ENCODE measurements around the gene NKX2-2.
"Not testable (repeated sequence)": the region's sequence is repeated elsewhere in the genome, so short reads cannot be mapped to it uniquely, and the experiment has no call there.

NKX2-2 gene

DNA sequence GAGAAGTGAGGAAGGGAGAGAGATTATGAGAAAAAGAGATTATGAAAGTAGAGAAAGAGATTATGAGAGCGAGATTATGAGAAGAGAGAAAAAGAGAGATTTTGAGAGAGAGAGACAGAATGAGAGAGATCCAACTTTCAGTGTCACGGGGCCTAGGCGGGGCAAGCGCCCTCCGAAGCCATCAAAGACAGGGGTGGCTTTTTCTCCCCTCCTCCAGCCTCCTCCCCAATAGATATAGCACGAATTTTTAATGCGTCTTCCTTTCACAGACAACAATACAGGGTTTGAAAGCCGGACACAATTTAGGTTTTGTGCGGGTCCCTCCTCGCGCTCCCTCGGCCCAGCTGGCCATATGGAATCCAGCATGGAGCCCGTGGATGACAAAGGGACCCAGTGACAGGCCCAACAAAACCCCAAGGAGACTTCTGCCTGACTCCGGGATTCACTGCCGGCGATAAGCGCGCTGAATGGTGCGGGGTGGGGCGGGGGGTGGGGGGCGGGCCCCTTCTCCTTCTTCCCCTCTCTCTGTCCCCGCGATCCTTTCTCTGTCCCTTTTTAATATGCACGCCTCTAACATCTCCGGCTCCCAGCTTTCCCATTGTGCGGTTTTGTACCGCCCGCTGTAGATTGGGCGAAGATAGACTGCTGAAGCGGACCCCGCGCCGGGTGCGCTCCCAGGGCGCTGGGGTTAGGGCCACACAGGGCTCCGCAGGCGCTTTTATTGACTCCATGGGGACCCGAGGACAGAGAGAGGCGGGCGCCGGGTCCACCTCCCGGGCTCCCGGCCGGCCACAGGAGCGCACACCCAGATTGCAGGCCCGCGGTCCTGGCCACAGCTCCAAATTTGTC lies 5.4 kb downstream of the NKX2-2 start:
- DNase-seq = no peak

DNA sequence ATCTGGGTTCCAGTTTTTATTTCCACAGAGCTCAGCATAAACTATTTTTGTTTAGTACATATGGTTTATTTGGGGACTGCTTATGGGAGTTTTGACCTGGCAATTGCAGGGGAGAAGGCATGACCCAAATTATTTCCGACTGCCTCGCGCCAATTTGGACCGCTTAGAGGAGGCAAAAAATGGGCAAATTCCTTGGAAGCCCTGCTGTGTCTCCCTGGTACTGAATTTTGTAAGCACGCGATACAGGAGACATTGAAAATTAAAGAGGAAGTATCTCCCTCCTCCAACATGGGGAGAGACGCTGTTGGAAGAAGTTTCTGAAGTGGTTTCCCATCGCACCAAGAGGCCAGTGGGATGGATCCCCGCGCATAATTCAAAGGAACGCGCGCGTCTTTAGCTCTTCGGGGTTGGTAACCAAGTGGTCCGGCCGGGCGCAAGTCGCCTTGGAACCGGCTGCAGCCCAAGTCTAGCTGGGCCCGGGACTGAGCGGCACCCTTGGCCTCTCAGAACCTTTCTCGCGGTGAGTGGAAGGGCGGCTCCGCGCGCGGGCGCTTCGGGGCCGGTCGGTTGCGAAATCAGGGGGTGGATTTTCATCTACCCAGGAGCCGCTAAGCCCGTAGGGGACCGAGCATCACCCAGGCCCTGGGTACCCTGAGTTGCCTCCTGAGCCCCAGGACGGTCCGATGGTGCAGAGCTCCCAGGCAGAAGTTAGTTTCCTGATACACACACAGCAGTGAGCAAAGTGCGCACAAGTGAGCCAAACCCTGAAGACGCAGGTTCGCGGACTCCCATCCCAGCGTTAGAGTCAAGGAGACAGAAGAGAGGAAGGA lies 6.2 kb downstream of the NKX2-2 start:
- no peak for DNase-seq

GRCh38 chr20:21505810-21506530 lies 7.9 kb downstream of the NKX2-2 start:
- peak; percentile 33 to 68 (median 50) for DNase-seq

- peak; percentile 47 to 84 (median 67) for DNase-seq
Observed at GRCh38 chr20:21505161-21505809, 8.6 kb downstream of the NKX2-2 start.

DNA sequence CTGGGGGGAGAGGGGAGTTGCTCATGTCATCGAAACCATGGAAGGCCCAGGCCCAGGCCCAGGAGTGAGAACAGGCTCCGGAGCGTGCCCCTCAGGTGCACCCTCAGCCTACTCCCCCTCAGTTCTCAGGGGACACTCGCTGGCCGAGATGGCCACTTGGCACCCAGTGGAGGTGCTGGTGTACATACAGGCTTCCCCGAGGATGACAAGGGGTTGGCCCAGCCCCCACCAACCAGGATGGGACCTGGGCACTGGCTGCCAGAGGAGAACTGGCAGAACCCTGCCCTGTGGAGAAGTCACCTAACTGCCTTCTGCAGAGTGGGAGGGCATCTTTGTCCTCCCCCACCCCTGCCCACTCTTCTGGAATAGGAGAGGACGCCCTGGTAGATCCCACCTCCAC lies 9.5 kb downstream of the NKX2-2 start:
- no peak for DNase-seq

GRCh38 chr20:21503345-21503744 lies 10.5 kb downstream of the NKX2-2 start:
- no peak for DNase-seq

DNA sequence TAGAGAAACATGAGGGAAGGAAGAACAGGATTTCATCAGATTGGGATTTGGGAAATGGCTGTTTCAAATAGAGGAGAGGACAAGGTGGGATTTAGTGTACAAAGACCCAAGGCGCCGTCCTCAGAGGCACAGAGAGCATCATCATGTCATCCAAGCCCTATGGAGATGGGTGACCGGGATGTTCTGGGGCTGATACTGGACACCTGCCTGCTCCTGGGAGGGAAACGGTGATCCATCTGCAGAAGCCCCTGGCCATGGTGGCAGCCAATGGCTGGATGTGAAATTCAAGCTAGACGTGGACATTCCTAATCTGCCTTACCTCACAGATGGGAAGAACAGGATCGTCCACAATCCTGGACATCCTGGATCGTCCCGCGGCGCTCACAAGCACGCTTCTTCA lies 12.7 kb downstream of the NKX2-2 start:
- no peak for DNase-seq

- no peak for DNase-seq
Observed at GRCh38 chr20:21500599-21500998, 13.3 kb downstream of the NKX2-2 start.

- DNase-seq = no peak
Observed at GRCh38 chr20:21499641-21500040, 14.2 kb downstream of the NKX2-2 start.

DNA sequence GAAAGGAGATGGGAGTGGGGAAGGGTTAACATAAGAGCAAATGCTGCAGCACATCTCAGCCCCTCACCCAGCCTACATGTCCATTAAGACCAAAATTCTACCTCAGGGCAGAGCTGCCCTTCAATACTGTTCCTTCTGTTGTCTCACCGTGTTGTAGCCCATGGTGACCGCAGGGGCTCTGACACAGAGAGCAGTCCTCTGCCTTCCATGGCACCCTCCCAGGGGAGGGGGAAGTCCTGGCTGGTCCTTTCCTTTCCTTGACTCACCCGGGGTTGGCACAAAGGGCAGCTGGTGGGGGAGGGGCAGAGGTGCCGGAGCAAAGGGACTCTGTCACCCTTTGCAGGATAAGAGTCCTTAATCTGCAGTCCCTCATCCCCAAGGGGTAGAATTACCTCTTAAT lies 15.2 kb downstream of the NKX2-2 start:
- DNase-seq = no peak

DNA sequence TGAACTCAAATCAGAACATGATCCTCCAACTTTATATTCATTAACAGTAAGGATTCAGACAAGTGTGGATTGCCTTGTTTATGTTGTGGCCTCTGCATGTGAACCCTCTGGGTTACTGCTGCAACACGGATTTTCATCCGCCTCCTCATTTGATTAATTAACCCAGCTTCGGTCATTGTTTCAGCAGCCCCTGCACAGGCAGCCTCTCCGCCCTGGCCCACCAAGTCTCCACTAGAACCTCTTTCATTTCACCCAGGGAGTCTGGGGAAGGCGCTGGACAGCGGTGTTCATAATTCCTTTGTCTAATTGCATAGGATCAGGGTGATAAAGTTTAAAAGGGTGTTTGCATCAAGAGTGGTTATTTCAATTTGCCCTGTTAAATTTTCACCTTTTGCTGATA lies 15.7 kb downstream of the NKX2-2 start:
- no peak for DNase-seq

DNA sequence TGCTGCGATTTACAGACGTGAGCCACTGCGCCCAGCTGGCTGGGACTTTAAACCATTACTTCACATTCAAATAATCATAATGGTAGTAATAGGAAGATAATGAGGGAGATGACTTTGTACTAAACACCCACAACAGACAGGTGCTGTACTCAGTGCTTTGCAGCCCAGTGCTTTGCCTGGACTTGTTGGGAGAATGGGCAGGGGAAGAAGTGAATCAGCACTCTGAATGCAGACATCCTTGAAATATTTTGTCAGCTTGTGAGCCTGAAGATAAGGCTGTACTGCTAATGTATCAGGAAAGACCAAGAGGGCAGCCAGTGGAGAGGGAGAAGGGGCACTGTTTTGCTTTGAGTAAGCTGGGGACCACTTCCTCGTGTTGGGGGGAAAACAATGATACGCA lies 17.4 kb downstream of the NKX2-2 start:
- no peak for DNase-seq

DNA sequence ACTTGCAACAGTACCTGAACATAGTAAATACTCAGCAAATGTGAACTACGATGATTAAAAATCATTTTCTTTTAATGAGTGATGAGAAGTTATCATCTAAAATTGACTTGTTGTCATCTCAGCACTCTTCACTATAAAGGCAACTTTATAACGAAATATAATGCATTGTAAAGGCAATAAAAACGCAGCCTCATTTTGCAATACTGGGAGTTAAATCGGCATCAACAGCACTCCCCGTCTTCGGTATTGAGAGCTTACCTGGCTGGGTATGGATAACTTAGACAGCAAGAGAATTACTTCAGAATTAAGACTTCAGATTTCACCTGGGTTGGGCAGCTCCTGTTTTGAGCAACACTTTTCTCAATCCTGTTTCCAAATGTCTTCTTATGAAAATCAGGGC lies 20.8 kb downstream of the NKX2-2 start:
- DNase-seq = no peak

DNA sequence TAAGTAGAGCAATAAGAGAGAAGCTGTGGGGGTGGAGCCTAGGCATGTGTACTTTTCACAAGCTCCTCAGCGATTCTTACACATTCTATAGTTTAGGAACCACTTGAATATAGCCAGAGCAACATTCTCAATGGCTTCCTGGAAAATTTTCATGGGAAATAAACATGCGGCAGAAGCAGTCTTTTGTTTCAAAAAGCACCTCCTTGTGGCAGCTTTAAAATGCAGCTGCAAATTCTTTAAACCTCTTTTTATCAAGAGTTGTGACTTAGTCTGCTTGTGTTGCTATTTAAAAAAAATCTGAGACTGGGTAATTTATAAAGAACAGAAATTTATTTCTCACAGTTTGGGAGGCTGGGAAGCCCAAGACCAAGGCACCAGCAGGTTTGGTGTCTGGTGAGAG lies 23.8 kb downstream of the NKX2-2 start:
- DNase-seq = no peak

- not testable (repeated sequence) for DNase-seq
Observed at GRCh38 chr20:21480144-21480543, 33.7 kb downstream of the NKX2-2 start.

- no peak for DNase-seq
Observed at GRCh38 chr20:21465799-21466198, 48.1 kb downstream of the NKX2-2 start.

- DNase-seq = no peak
Observed at GRCh38 chr20:21464916-21465315, 48.9 kb downstream of the NKX2-2 start.
